HPDE6-E6E7 (cell line): ENCODE measurements around the gene SKIC2.
"Not testable (repeated sequence)": the region's sequence is repeated elsewhere in the genome, so short reads cannot be mapped to it uniquely, and the experiment has no call there.

Experiments
- DNase-seq: peaks from one replicate; pipeline ENCODE4 v3.0.0; 2011; ENCODE audit warnings: missing footprints; ENCODE audit errors: extremely low spot score

Gene SKIC2

GRCh38 chr6:31968791-31969711 lies 10.1 kb downstream of the SKIC2 start:
- no peak for DNase-seq

- DNase-seq: no peak
These were observed 11.0 kb downstream of the SKIC2 start for GRCh38 chr6:31969712-31970603.

- DNase-seq: no peak
These were observed 11.8 kb downstream of the SKIC2 start for GRCh38 chr6:31970604-31971271.

GRCh38 chr6:31971279-31971992 lies 12.5 kb downstream of the SKIC2 start:
- DNase-seq: no peak

- DNase-seq: peak; percentile 98
These were observed 13.2 kb downstream of the SKIC2 start, which contains the start of gene DXO for GRCh38 chr6:31971993-31972708. TSS of gene DXO (minus strand) at chr6:31972138. CDS start at chr6:31971675, 463 bp downstream.

- DNase-seq: no peak
These were observed 13.9 kb downstream of the SKIC2 start for GRCh38 chr6:31972709-31973350.

GRCh38 chr6:31976065-31976464 lies 17.1 kb downstream of the SKIC2 start:
- DNase-seq: not testable (repeated sequence)

- no peak for DNase-seq
These were observed 18.9 kb downstream of the SKIC2 start for GRCh38 chr6:31977816-31978431.

GRCh38 chr6:31978831-31979230 lies 19.9 kb downstream of the SKIC2 start:
- DNase-seq: no peak

- DNase-seq: no peak
These were observed 20.4 kb downstream of the SKIC2 start for GRCh38 chr6:31979238-31979898.

- not testable (repeated sequence) for DNase-seq
These were observed 21.4 kb downstream of the SKIC2 start for GRCh38 chr6:31980195-31980876.

- not testable (repeated sequence) for DNase-seq
These were observed 22.0 kb downstream of the SKIC2 start for GRCh38 chr6:31980998-31981397.

GRCh38 chr6:31981744-31982143 lies 22.8 kb downstream of the SKIC2 start, which contains the start of gene C4A:
TSS of gene C4A (plus strand) at chr6:31982057. CDS start at chr6:31982108, 51 bp downstream.
- not testable (repeated sequence) for DNase-seq

GRCh38 chr6:31989363-31989762 lies 30.4 kb downstream of the SKIC2 start:
- DNase-seq: not testable (repeated sequence)

GRCh38 chr6:31994421-31994820 lies 35.4 kb downstream of the SKIC2 start:
- DNase-seq: not testable (repeated sequence)

GRCh38 chr6:31996385-31996784 lies 37.4 kb downstream of the SKIC2 start:
- DNase-seq: not testable (repeated sequence)

GRCh38 chr6:32002546-32003268 lies 43.7 kb downstream of the SKIC2 start:
- not testable (repeated sequence) for DNase-seq
